Erythroblast (primary cell): ENCODE data around the gene SETD3.

Experiments
- GATA1 ChIP-seq: IDR thresholded peaks from 2 replicates; pipeline ENCODE4 v1.6.1; 2011; ENCODE audit warnings: low read depth, mild to moderate bottlenecking, control low read depth, low read length, moderate library complexity
- POLR2A ChIP-seq: IDR thresholded peaks from 2 replicates; pipeline ENCODE4 v1.6.1; 2011; ENCODE audit warnings: mild to moderate bottlenecking, low read length

DNA sequence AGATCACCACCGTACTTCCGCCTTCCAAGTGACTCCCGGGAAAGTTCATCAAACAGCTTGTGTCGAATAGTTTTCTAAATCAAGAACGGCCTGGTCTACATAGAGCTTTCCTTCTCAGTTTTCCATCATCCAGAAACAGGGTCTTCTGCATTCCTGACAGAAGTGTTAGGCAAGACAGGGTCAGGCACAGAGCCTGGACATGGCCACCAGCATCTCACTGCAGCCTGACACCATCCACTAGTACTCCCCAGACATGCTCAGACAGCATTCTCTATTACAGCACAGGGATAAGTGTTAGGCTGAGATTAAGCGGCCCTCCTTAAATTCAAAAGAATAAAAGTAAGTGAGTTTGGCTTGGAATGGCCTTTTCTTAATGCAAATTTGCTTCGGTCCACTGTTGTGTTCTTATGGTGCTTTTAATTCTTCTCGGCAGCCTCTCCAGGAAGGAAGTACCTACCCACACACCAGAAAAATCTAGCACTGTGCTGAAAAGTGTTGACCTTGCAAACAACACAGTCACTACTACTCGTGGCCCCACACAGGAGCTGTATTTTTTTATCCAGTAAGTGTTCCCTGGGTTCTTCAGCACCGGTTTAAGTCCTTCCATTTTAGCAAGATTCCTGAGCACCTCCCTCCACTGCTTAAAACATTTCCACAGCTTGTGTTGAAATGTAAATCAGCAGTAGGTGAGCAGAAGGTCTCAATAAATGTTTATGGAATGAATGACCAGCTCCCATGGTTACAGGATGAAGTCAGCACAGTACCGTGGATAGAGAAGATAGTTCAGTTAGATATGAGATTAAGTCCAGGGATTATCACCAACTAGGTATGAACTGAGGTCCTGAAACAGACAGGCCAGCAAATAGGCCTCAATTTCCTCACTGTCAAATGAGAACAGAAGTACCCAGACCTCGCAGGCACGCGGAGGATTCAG, 44.1 kb downstream of the SETD3 start:
- TF ChIP-seq POLR2A (no peak), GATA1 (no peak)
